Testis (tissue), 2 donors: Measurements from ENCODE around the gene NFKBIE.

Source experiments
- CTCF ChIP-seq, 3 experiments: fragments of 450-650 bp in 2 of 3; fragments of 200-600 bp in 1 of 3; sonication (generic) in 1 of 3; IDR thresholded peaks; one replicate each; pipeline ENCODE4 v1.5.1; 2016 to 2019; ENCODE audit warnings: antibody characterized with exemption in 3 of 3, mild to moderate bottlenecking in 2 of 3, moderate library complexity in 1 of 3
- POLR2A ChIP-seq: fragments of 450-650 bp; IDR thresholded peaks from one replicate; pipeline ENCODE4 v1.6.1; 2017; ENCODE audit warnings: antibody characterized with exemption, mild to moderate bottlenecking, moderate library complexity

GRCh38 chr6:44277763-44278162 lies 12.4 kb upstream of the NFKBIE start:
- TF ChIP-seq CTCF (IDR thresholded peaks at IDR 0.05): no peak
- TF ChIP-seq POLR2A: no peak
